ENCODE results near the gene SYNGR3.

- TF ChIP-seq, protein P1, sequence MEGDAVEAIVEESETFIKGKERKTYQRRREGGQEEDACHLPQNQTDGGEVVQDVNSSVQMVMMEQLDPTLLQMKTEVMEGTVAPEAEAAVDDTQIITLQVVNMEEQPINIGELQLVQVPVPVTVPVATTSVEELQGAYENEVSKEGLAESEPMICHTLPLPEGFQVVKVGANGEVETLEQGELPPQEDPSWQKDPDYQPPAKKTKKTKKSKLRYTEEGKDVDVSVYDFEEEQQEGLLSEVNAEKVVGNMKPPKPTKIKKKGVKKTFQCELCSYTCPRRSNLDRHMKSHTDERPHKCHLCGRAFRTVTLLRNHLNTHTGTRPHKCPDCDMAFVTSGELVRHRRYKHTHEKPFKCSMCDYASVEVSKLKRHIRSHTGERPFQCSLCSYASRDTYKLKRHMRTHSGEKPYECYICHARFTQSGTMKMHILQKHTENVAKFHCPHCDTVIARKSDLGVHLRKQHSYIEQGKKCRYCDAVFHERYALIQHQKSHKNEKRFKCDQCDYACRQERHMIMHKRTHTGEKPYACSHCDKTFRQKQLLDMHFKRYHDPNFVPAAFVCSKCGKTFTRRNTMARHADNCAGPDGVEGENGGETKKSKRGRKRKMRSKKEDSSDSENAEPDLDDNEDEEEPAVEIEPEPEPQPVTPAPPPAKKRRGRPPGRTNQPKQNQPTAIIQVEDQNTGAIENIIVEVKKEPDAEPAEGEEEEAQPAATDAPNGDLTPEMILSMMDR (IDR thresholded peaks at IDR 0.05; ENCODE audit: insufficient read depth, low read depth, low read length) = no peak
- TF ChIP-seq EZH2 (IDR thresholded peaks at IDR 0.05; ENCODE audit: insufficient read depth, low read length) = no peak
Measured at GRCh38 chr16:2013527-2013926, 23.8 kb downstream of the SYNGR3 start.
